HCT116 (cell line): ENCODE measurements around the gene AK4. TPM values are rescaled to one million over a fixed set of nuclear protein-coding genes. Genes with fewer than 3 reads are reported as not detected.

ENCODE experiments used
- ATAC-seq: fragments of 200-7000 bp; cut with Tn5 transposase; 2 replicates; pipeline ENCODE4 v1.9.1; 2020; ENCODE audit warnings: mild to moderate bottlenecking, moderate library complexity
- BruUV-seq: library from RNA; stranded (reverse); fragments of 400-500 nt; replicated peaks from 2 replicates; lab custom pipeline; 2021; lab: Mats Ljungman, UMichigan
- CTCF ChIA-PET: fragments of 300-600 bp; sonication (Branson Sonifier 250); formaldehyde crosslinking; loops from one replicate; lab custom pipeline; 2021; ENCODE audit warnings: antibody characterized with exemption; lab: Charles Lee
- POLR2A ChIA-PET: fragments of 300-600, 350-600 bp; sonication (Branson Sonifier 250); formaldehyde crosslinking; loops from one replicate; lab custom pipeline; 2021; ENCODE audit warnings: antibody characterized with exemption; lab: Charles Lee
- RAD21 ChIA-PET, 2 experiments: fragments of 300-600 bp; sonication (Branson Sonifier 250); formaldehyde crosslinking; loops; one replicate each; lab custom pipeline; 2023; ENCODE audit warnings: low total read pairs in 2 of 2; ENCODE audit not compliant: uncharacterized antibody in 2 of 2, unreplicated experiment in 2 of 2, low non-redundant PET in 1 of 2; lab: Charles Lee
- DNase-seq: peaks from one replicate; pipeline ENCODE4 v3.0.0-alpha.2; 2010; ENCODE audit warnings: low read depth, low spot score
- H2AFZ ChIP-seq: fragments of 200-600 bp; shearing (Covaris generic), sonication (generic); 2 replicates; pipeline ENCODE4 v1.6.1; 2017; ENCODE audit warnings: low read depth, mixed run types, mixed read lengths, antibody characterized with exemption, low read length; ENCODE audit not compliant: poor library complexity, severe bottlenecking
- H3K27ac ChIP-seq: 2 replicates; pipeline ENCODE4 v1.5.1; 2012; ENCODE audit warnings: low read depth, low read length
- H3K27me3 ChIP-seq: fragments of 200-600 bp; sonication (generic); 2 replicates; pipeline ENCODE4 v1.6.1; 2016; ENCODE audit warnings: mixed run types, low read length, mixed read lengths; ENCODE audit not compliant: insufficient read depth
- H3K36me3 ChIP-seq, 2 experiments: fragments of 200-500 bp in 1 of 2; fragments of 200-600 bp in 1 of 2; sonication (Bioruptor generic) in 1 of 2; sonication (generic) in 1 of 2; 2 replicates each; pipeline versions ENCODE4 v1.5.1 to v1.6.1; 2014 to 2016; ENCODE audit warnings: low read length in 2 of 2, inconsistent platforms in 1 of 2, mixed read lengths in 1 of 2, mixed run types in 1 of 2; ENCODE audit not compliant: insufficient read depth in 2 of 2, control insufficient read depth in 1 of 2
- H3K4me1 ChIP-seq, 2 experiments: fragments of 200-600 bp in 1 of 2; sonication (generic) in 1 of 2; 2 replicates each; pipeline versions ENCODE4 v1.5.1 to v1.6.1; 2012 to 2017; ENCODE audit warnings: low read length in 2 of 2, inconsistent platforms in 1 of 2, mild to moderate bottlenecking in 1 of 2, mixed read lengths in 1 of 2, mixed run types in 1 of 2, moderate library complexity in 1 of 2; ENCODE audit not compliant: insufficient read depth in 2 of 2, control insufficient read depth in 1 of 2
- H3K4me2 ChIP-seq: fragments of 200-600 bp; sonication (generic); 2 replicates; pipeline ENCODE4 v1.6.1; 2017; ENCODE audit warnings: mixed run types, low read length, mixed read lengths
- H3K4me3 ChIP-seq, 2 experiments: fragments of 200-600 bp in 1 of 2; sonication (generic) in 1 of 2; replicated peaks in 1 of 2; 2 replicates each; pipeline ENCODE4 v1.5.1; 2011 to 2016; ENCODE audit warnings: low read length in 2 of 2, control low read depth in 1 of 2, low read depth in 1 of 2, mild to moderate bottlenecking in 1 of 2, mixed read lengths in 1 of 2, mixed run types in 1 of 2
- H3K79me2 ChIP-seq: fragments of 200-600 bp; sonication (generic); 2 replicates; pipeline ENCODE4 v1.6.1; 2017; ENCODE audit warnings: mild to moderate bottlenecking, mixed run types, low read length, moderate library complexity, mixed read lengths; ENCODE audit not compliant: insufficient read depth
- H3K9ac ChIP-seq: fragments of 200-600 bp; sonication (generic); 2 replicates; pipeline ENCODE4 v1.6.1; 2016; ENCODE audit warnings: low read length, mixed read lengths
- H3K9me2 ChIP-seq: fragments of 200-600 bp; sonication (generic), shearing (Covaris generic); 2 replicates; pipeline ENCODE4 v1.6.1; 2017; ENCODE audit warnings: mixed run types, mild to moderate bottlenecking, moderate library complexity; ENCODE audit not compliant: insufficient read depth
- H3K9me3 ChIP-seq, 2 experiments: fragments of 200-500 bp in 1 of 2; fragments of 200-600 bp in 1 of 2; sonication (Bioruptor generic) in 1 of 2; sonication (generic) in 1 of 2; 2 replicates each; pipeline ENCODE4 v1.6.1; 2014 to 2017; ENCODE audit warnings: low read length in 2 of 2, mixed read lengths in 2 of 2, inconsistent platforms in 1 of 2, low read depth in 1 of 2, mild to moderate bottlenecking in 1 of 2, mixed run types in 1 of 2, moderate library complexity in 1 of 2; ENCODE audit not compliant: control insufficient read depth in 1 of 2, insufficient read depth in 1 of 2
- H4K20me1 ChIP-seq: fragments of 200-600 bp; sonication (generic), shearing (Covaris generic); 2 replicates; pipeline ENCODE4 v1.6.1; 2017; ENCODE audit warnings: mixed run types, mild to moderate bottlenecking, moderate library complexity; ENCODE audit not compliant: insufficient read depth
- CBX3 ChIP-seq: IDR thresholded peaks from 2 replicates; pipeline ENCODE4 v1.6.1; 2012; ENCODE audit warnings: low read depth
- CEBPB ChIP-seq: IDR thresholded peaks from 2 replicates; pipeline ENCODE4 v1.6.1; 2012; ENCODE audit warnings: low read depth
- EGR1 ChIP-seq: IDR thresholded peaks from 2 replicates; pipeline ENCODE4 v1.6.1; 2012; ENCODE audit warnings: low read depth
- POLR2A ChIP-seq: IDR thresholded peaks from 2 replicates; pipeline ENCODE4 v1.7.0; 2011; ENCODE audit warnings: borderline replicate concordance; ENCODE audit not compliant: insufficient read depth, insufficient read length; ENCODE audit errors: extremely low read depth
- RAD21 ChIP-seq: IDR thresholded peaks from 2 replicates; pipeline ENCODE4 v1.6.1; 2012; ENCODE audit warnings: low read depth, mild to moderate bottlenecking
- SRF ChIP-seq: IDR thresholded peaks from 2 replicates; pipeline ENCODE4 v1.6.1; 2012; ENCODE audit warnings: low read depth
- TCF7L2 ChIP-seq: IDR thresholded peaks from 2 replicates; pipeline ENCODE4 v1.7.0; 2011; ENCODE audit warnings: borderline replicate concordance, inconsistent platforms; ENCODE audit not compliant: insufficient read depth, insufficient read length; ENCODE audit errors: extremely low read depth
- ZFX ChIP-seq: fragments of 450-650 bp; IDR thresholded peaks from 2 replicates; pipeline ENCODE4 v1.6.1; 2017
- intact Hi-C: fragments of 100-400 bp; cut with micrococcal nuclease; formaldehyde crosslinking; loops from 2 replicates; pipeline ENCODE4 v1.10.0; 2022
- total RNA-seq: library from RNA; stranded (reverse); gene quantifications from one replicate; pipeline ENCODE4 v1.2.1, GENCODE V29; 2021; ENCODE audit not compliant: unreplicated experiment
- TF ChIP-seq, protein P1 (sequence below), 3 experiments: fragments of 200-600 bp in 1 of 3; sonication (generic) in 1 of 3; IDR thresholded peaks in 2 of 3; conservative IDR thresholded peaks in 1 of 3; 2 replicates each; pipeline ENCODE4 v1.5.1; 2012 to 2017; ENCODE audit warnings: low read depth in 2 of 3, low read length in 2 of 3, antibody characterized with exemption in 1 of 3, borderline replicate concordance in 1 of 3, control low read depth in 1 of 3, mild to moderate bottlenecking in 1 of 3, mixed read lengths in 1 of 3, mixed run types in 1 of 3, moderate library complexity in 1 of 3; ENCODE audit not compliant: insufficient read depth in 1 of 3

Gene AK4
- total RNA-seq, 1 experiment from 2014 or later: 51.5 TPM

DNA sequence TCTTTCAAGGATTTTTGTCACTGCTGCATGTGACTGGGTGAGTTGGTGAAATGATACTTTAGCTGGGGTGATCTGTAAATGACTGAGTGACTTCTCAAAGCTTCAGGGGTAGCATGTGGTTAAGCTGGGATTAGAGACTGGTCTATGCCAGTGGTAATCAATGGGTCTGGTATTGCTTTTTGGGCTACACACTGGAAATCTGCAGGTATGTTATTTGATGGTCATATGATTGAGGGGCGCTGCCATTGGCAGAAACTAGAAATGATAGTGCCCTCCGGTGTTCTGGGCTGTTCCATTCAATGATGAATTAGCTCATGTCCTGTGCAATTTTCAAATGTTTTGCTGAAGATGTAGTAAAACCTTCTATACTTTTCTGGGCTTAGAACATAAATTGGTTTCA is 121.6 kb downstream of the AK4 start:
- ATAC-seq (no peak), DNase-seq (no peak)
- Histone ChIP-seq H3K4me3 (no peak overlapping the region), H3K27me3 (no peaks in the 10 kb centered on the region), H3K79me2 (no peaks in the 10 kb centered on the region), H3K27ac (no peak overlapping the region), H3K9me3 (no peaks in the 10 kb centered on the region), H3K36me3 (no peaks in the 10 kb centered on the region), H2AFZ (no peak overlapping the region), H3K9me2 (no peaks in the 10 kb centered on the region), H3K4me2 (no peak overlapping the region), H3K9ac (no peak overlapping the region), H4K20me1 (no peaks in the 10 kb centered on the region), H3K4me1 (no peaks in the 10 kb centered on the region)
- ChIA-PET RAD21 (no interaction called here), CTCF (no interaction called here), POLR2A (no interaction called here)
- TF ChIP-seq CBX3 (no peak), CEBPB (no peak), RAD21 (peak; percentile 25; the same call in 1 of the 2 replicates)
- TF ChIP-seq, protein P1, sequence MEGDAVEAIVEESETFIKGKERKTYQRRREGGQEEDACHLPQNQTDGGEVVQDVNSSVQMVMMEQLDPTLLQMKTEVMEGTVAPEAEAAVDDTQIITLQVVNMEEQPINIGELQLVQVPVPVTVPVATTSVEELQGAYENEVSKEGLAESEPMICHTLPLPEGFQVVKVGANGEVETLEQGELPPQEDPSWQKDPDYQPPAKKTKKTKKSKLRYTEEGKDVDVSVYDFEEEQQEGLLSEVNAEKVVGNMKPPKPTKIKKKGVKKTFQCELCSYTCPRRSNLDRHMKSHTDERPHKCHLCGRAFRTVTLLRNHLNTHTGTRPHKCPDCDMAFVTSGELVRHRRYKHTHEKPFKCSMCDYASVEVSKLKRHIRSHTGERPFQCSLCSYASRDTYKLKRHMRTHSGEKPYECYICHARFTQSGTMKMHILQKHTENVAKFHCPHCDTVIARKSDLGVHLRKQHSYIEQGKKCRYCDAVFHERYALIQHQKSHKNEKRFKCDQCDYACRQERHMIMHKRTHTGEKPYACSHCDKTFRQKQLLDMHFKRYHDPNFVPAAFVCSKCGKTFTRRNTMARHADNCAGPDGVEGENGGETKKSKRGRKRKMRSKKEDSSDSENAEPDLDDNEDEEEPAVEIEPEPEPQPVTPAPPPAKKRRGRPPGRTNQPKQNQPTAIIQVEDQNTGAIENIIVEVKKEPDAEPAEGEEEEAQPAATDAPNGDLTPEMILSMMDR (IDR thresholded peaks at IDR 0.05 in 2 of 3, conservative IDR thresholded peaks at IDR 0.05 in 1 of 3; ENCODE audit: borderline replicate concordance in 1 of 3, insufficient read depth in 1 of 3, low read depth in 2 of 3, low read length in 2 of 3): peak in 1 of 3 experiments; percentile 22; a peak in 1 of 6 replicates
- intact Hi-C loops: no loop called here
- no TSS peak for BruUV-seq

GRCh38 chr1:65276197-65276939 is 128.4 kb downstream of the AK4 start:
- no peaks in the 10 kb centered on the region for H3K4me1 ChIP-seq
- no peaks in the 10 kb centered on the region for H3K36me3 ChIP-seq
- no peaks in the 10 kb centered on the region for H3K9me2 ChIP-seq
- no peaks in the 10 kb centered on the region for H4K20me1 ChIP-seq
- ATAC-seq (no peak), DNase-seq (no peak)
- RAD21 ChIA-PET: no interaction called here
- H3K4me2 ChIP-seq: no peak overlapping the region
- H3K9me3 ChIP-seq: no peaks in the 10 kb centered on the region
- POLR2A ChIA-PET: no interaction called here
- no peak overlapping the region for H3K27ac ChIP-seq
- H2AFZ ChIP-seq: no peak overlapping the region
- intact Hi-C loops: no loop called here
- CTCF ChIA-PET: no interaction called here
- H3K9ac ChIP-seq: no peak overlapping the region
- TF ChIP-seq SRF (no peak), TCF7L2 (no peak), POLR2A (no peak), EGR1 (no peak), RAD21 (no peak), CEBPB (no peak), ZFX (no peak)
- TF ChIP-seq, protein P1 (IDR thresholded peaks at IDR 0.05 in 2 of 3, conservative IDR thresholded peaks at IDR 0.05 in 1 of 3; ENCODE audit: borderline replicate concordance in 1 of 3, insufficient read depth in 1 of 3, low read depth in 2 of 3, low read length in 2 of 3): no peak
- BruUV-seq: no TSS peak
- H3K79me2 ChIP-seq: no peaks in the 10 kb centered on the region
- no peak overlapping the region for H3K4me3 ChIP-seq
- H3K27me3 ChIP-seq: no peaks in the 10 kb centered on the region
